GM18909 (cell line): ENCODE measurements around the gene TTC3.

ENCODE experiments used
- ATAC-seq: cut with Tn5 transposase; IDR thresholded peaks from one replicate; pipeline ENCODE4 v1.9.1; 2021; ENCODE audit warnings: mild to moderate bottlenecking; ENCODE audit not compliant: unreplicated experiment, poor library complexity

The TTC3 gene

GRCh38 chr21:37241426-37241825 is 168.4 kb downstream of the TTC3 start:
- no peak for ATAC-seq

- no peak for ATAC-seq
These were observed 170.9 kb downstream of the TTC3 start for GRCh38 chr21:37243961-37244360.

- ATAC-seq = no peak
These were observed 171.5 kb downstream of the TTC3 start for GRCh38 chr21:37244501-37245095.

GRCh38 chr21:37245151-37245550 is 172.1 kb downstream of the TTC3 start:
- ATAC-seq = no peak

- ATAC-seq = no peak
These were observed 175.2 kb downstream of the TTC3 start for GRCh38 chr21:37248298-37248697.

DNA sequence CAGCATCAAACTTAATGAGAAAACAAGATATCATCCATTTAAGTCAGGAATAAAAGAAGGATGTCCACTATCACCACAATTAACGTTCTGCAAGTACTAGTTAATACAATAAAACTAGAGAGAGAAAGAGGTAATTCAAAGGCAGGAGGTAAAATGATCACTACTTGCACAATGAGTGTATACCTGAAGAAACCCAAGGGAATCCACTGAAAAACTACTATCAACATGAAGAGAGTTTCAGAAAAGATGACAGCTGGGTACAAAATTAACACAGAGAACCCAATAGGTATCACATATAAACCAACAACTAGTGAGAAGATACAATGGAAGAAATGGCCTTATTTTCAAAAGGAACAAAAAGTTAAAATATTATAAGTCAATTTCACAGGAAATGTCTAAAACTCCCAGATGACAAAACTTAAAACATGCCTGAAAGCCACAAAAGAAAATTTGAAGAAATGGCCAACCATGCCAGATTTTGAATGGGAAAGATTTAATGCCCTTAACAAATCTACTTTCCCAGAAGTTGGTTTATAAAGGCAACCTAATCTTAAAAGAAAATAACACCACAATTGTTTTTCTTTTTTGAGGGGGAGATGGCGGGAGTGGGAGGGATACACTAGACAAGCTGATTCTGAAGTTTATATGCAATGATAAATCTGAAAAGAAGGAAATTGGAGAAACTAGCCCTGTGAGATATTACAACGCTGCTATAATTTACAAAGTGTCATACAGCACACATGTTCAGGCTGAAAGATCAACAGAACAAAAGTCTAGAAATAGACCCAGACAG is 176.3 kb downstream of the TTC3 start:
- ATAC-seq = no peak

DNA sequence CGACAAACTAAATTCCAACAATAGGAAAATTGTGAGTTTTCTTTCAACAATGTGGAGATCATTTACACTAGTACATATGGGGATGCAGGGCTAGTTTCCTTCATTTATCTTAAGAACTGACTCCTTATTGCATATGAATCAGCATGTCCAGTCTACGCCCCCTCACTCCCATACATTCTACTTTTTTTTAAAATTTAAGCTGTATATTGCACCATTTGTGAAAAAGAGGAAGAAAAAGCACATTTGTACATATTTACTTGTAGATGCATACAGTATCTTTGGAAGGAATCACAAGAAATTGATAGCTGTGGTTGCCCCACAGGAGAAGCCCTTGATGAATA is 178.2 kb downstream of the TTC3 start:
- ATAC-seq = no peak
